ENCODE measurements around the gene DTNBP1. TPM values are rescaled to one million over a fixed set of nuclear protein-coding genes. Genes with fewer than 3 reads are reported as not detected.

The DTNBP1 gene
- total and polyA plus RNA-seq, 2 of the 4 experiments (the other 2 are of a cell fraction), result 4.8 to 18.7 TPM

- Histone ChIP-seq H3K9me3 (ENCODE audit: control insufficient read depth, insufficient read depth, low read length) (no peaks in the 10 kb centered on the region), H3K4me3 (ENCODE audit: insufficient read depth, low read depth, low read length) (no peak overlapping the region), H3K9me1 (ENCODE audit: insufficient read depth, low read length) (peaks cover 4% of the 10 kb centered on the region; the same call in 1 of the 2 replicates), H3K4me1 (ENCODE audit: control insufficient read depth, insufficient read depth, low read length) (peaks cover 4% of the 10 kb centered on the region), H4K91ac (ENCODE audit: insufficient read depth, low read depth, low read length) (no peak overlapping the region), H2AFZ (replicated peaks; ENCODE audit: low read length, poor library complexity) (no peak overlapping the region), H2BK15ac (ENCODE audit: low read depth, low read length) (no peak overlapping the region), H4K5ac (ENCODE audit: low read depth, low read length) (no peak overlapping the region), H2AK5ac (ENCODE audit: low read depth, low read length) (no peak overlapping the region), H3K27ac (ENCODE audit: insufficient read depth, low read length) (no peak overlapping the region), H3K4ac (ENCODE audit: low read depth, low read length) (no peak overlapping the region), H3K18ac (ENCODE audit: low read depth, low read length) (no peak overlapping the region), H2BK5ac (ENCODE audit: low read depth, low read length, poor library complexity, severe bottlenecking) (no peak overlapping the region), H3K36me3 (ENCODE audit: control insufficient read depth, insufficient read depth, low read length) (0 out of 2 replicates have a peak, but pooled peaks cover 1% of the 10 kb centered on the region), H3K23ac (ENCODE audit: low read depth, low read length) (no peak overlapping the region), H3K14ac (replicated peaks; ENCODE audit: low read depth, low read length) (no peak overlapping the region), H2AK9ac (replicated peaks; ENCODE audit: low read depth, low read length, poor library complexity) (no peak overlapping the region), H2BK20ac (ENCODE audit: low read depth, low read length) (no peak overlapping the region), H2BK120ac (ENCODE audit: low read depth, low read length) (no peak overlapping the region), H4K20me1 (ENCODE audit: insufficient read depth, low read length) (peaks cover 7% of the 10 kb centered on the region; the same call in 1 of the 2 replicates), H3K79me1 (ENCODE audit: low read depth in 1 of 2, low read length in 2 of 2) (no peaks in the 10 kb centered on the region; a peak in 1 of 4 replicates), H4K8ac (ENCODE audit: low read depth in 2 of 2, low read length in 2 of 2) (no peak overlapping the region), H3K4me2 (ENCODE audit: low read depth, low read length) (no peak overlapping the region), H3K27me3 (ENCODE audit: control insufficient read depth, insufficient read depth, low read length) (no peaks in the 10 kb centered on the region), H3K9ac (ENCODE audit: low read depth, low read length) (no peak overlapping the region), H3K56ac (ENCODE audit: extremely low read depth, insufficient read depth, low read length) (no peak overlapping the region)
- no CpG with 5 or more reads among the region's 3 CpGs for WGBS, 2 experiments (ENCODE audit: extremely low coverage in 2 of 2, insufficient read length in 1 of 2)
- intact Hi-C loops (cut with micrococcal nuclease), result no loop called here
- dilution Hi-C loops (cut with HindIII; ENCODE audit: low sequenced_read_pairs, unreplicated experiment), result no loop called here
- DNase-seq (no peak), ATAC-seq (ENCODE audit: low read depth) (no peak)
- TF ChIP-seq CHD1 (IDR thresholded peaks at IDR 0.05; ENCODE audit: low read depth, low read length), result no peak
- TF ChIP-seq CTCF (conservative IDR thresholded peaks at IDR 0.05; ENCODE audit: low read depth, low read length), result no peak
- TF ChIP-seq USF2 (IDR thresholded peaks at IDR 0.05; ENCODE audit: low read depth, low read length), result no peak
- TF ChIP-seq ELK1 (IDR thresholded peaks at IDR 0.05; ENCODE audit: borderline replicate concordance, low read depth, low read length), result no peak
- no peak for TF ChIP-seq NFE2L2 (IDR thresholded peaks at IDR 0.05; ENCODE audit: low read depth, low read length)
- TF ChIP-seq RCOR1 (IDR thresholded peaks at IDR 0.05; ENCODE audit: insufficient replicate concordance, low read length), result no peak
- no peak for TF ChIP-seq MAFK (IDR thresholded peaks at IDR 0.05; ENCODE audit: low read depth, low read length)
- TF ChIP-seq FOS (IDR thresholded peaks at IDR 0.05; ENCODE audit: low read depth, low read length), result no peak
- TF ChIP-seq RFX5 (IDR thresholded peaks at IDR 0.05; ENCODE audit: low read depth, low read length), result no peak
- TF ChIP-seq RAD21 (IDR thresholded peaks at IDR 0.05; ENCODE audit: low read length), result no peak
- no peak for TF ChIP-seq CEBPB (IDR thresholded peaks at IDR 0.05; ENCODE audit: low read depth, low read length)
- TF ChIP-seq MXI1 (IDR thresholded peaks at IDR 0.05; ENCODE audit: borderline replicate concordance, low read depth, low read length), result no peak
- TF ChIP-seq POLR2A (IDR thresholded peaks at IDR 0.05; ENCODE audit: low read depth, low read length), result no peak
- TF ChIP-seq SMC3 (IDR thresholded peaks at IDR 0.05; ENCODE audit: low read depth, low read length), result no peak
- no peak for TF ChIP-seq MAZ (IDR thresholded peaks at IDR 0.05; ENCODE audit: borderline replicate concordance, low read depth, low read length)
- no peak for TF ChIP-seq BHLHE40 (IDR thresholded peaks at IDR 0.05; ENCODE audit: low read depth, low read length)
- in situ Hi-C loops (cut with MboI; ENCODE audit: low sequenced_read_pairs), result no loop called here
- ChIA-PET CTCF (interaction anchor here (1.0 kb wide), 1 partner anchor 45 kb away, joined by 3 read pairs; no protein-coding TSS in a partner anchor), POLR2A (ENCODE audit: unreplicated experiment) (no interaction called here)
- BruUV-seq (replicated peaks), result no TSS peak
Observed at GRCh38 chr6:15578716-15579391, 84.0 kb downstream of the DTNBP1 start.
